HG02588 (cell line): ENCODE measurements around the gene RPS6KA2.

Source experiments
- ATAC-seq: cut with Tn5 transposase; IDR thresholded peaks from one replicate; pipeline ENCODE4 v1.9.1; 2021; ENCODE audit warnings: mild to moderate bottlenecking, moderate library complexity; ENCODE audit not compliant: unreplicated experiment

RPS6KA2 gene

DNA sequence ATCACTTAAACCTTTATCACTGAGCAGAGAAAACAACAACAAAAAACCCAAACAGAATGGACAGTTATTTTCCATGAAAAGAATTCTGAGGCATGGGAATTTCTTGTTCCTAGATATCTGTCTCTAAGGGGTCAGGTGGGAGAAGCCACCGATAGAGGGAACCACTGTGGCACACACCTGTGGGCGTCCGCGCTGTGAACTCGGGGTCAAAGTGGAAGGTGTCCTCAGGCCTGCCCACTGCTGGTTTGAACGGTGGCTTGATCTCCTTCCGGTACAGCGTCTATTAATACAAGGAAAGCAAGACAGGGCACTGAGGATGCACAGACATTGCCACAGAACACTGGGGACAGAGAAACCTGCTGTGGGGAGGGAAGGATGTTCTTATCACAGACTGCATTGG lies 167.8 kb downstream of the RPS6KA2 start:
- ATAC-seq: no peak

DNA sequence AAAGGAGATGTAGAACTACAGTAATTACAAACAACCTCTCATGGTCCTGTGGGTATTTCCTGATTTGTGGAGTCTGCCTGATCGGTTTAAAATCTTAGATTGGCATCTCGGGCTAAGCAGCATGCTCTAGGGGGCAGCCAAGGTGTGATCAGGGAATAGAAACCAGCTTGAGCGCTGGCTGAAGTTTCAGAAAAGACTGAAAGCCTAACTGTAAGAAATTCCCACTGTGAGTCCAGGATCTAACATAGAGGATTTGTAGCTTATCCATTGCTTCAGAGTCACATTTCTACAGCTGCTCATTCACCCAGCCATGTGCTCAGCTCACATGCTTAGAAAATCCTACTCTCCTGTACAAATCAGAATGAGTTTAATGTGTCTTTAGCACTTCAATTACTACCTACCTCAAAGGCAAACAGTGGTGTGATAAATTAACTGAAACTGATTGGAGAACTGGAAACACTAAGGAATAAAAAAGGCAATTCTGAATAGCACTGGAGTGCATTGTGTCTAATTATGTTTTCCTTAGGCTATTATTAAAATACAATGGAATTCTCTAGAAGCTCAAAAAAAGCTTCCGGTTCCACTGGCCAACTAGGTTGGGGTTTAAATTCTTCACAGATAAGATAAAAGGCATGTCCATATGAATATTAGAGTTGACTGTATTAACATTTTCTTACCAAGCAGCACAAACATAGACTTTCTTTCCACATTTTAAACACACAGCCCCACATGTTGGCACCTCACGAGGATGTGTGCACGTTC lies 170.5 kb downstream of the RPS6KA2 start:
- no peak for ATAC-seq

- ATAC-seq: no peak
Measured at GRCh38 chr6:166454692-166455515, 172.1 kb downstream of the RPS6KA2 start.

- ATAC-seq: no peak
Measured at GRCh38 chr6:166453651-166454050, 173.4 kb downstream of the RPS6KA2 start.

- no peak for ATAC-seq
Measured at GRCh38 chr6:166450167-166450873, 176.7 kb downstream of the RPS6KA2 start.

GRCh38 chr6:166449641-166450040 lies 177.4 kb downstream of the RPS6KA2 start:
- no peak for ATAC-seq

- no peak for ATAC-seq
Measured at GRCh38 chr6:166449036-166449435, 178.0 kb downstream of the RPS6KA2 start.

GRCh38 chr6:166448432-166448831 lies 178.6 kb downstream of the RPS6KA2 start:
- ATAC-seq: no peak

DNA sequence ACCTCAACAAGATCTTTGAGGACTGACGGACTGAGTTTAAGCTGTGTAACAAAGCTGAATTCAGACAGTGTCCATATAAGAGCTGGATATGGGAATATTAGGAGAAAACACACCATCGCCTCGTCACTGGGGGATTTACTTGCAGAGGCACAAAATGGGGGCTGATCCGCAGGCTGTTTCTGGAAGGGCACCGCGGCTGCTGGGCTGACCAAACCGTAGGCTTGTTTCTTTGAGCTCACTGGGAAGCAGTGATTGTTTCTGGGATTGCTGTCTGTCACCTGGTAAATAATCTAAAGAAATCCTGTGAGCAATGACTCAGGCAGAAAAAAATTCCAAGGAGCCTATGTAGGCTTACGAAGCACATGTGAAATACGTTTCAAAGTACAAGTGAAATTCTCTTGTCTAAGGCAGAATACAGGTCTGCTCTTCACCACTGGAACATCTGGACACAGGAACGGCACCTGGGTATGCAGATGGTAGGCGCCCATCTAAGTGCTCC lies 180.4 kb downstream of the RPS6KA2 start:
- ATAC-seq: no peak

- peak; percentile 90 for ATAC-seq
Measured at GRCh38 chr6:166446146-166446545, 180.9 kb downstream of the RPS6KA2 start.

GRCh38 chr6:166444446-166444845 lies 182.6 kb downstream of the RPS6KA2 start:
- ATAC-seq: no peak

- ATAC-seq: no peak
Measured at GRCh38 chr6:166443166-166443565, 183.9 kb downstream of the RPS6KA2 start.

DNA sequence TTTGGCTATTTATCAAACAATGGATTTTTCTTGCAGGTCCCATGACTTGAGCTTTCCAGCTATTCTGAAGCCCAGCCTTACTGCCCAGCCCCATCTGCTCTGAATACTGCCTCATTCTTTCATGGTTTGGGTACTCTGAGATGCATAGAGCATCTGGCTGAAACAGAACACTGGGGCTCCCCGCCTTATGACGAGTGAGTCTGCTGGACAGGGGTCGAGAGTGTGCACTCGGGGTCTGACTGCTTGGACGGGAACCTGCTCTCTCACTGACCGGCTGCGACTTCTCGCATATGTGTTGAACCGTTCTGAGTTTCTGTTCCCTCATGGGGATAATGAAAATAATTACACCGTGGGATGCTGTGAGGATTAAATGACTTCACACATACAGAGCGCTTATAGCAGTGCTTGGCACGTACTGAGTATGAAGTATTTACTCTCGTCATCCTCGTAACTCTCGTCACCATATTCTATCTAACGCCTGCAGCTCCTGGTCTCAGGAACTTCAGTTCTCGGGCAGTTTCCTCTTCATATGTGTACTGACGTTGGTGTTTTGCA lies 184.8 kb downstream of the RPS6KA2 start:
- no peak for ATAC-seq

GRCh38 chr6:166441325-166442078 lies 185.5 kb downstream of the RPS6KA2 start:
- no peak for ATAC-seq

DNA sequence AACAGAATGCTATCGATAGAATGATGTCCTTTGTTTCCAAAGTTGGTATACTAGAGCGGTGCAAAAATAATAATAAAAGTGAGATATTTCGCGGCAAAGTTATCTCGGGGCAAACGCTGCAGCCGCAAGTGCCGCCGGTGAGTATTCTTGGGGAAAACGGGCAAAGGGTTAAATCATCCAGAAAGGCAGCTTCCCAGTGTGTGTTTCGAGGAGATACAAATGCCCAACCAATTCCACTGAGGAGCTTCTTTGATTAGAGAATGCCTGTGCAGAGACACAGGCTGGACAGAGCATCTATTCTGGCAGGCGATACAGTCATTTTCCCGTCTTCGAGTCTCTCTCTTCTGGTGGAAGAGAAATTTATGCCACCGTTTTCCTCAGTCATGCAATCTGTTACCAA lies 186.3 kb downstream of the RPS6KA2 start:
- no peak for ATAC-seq

DNA sequence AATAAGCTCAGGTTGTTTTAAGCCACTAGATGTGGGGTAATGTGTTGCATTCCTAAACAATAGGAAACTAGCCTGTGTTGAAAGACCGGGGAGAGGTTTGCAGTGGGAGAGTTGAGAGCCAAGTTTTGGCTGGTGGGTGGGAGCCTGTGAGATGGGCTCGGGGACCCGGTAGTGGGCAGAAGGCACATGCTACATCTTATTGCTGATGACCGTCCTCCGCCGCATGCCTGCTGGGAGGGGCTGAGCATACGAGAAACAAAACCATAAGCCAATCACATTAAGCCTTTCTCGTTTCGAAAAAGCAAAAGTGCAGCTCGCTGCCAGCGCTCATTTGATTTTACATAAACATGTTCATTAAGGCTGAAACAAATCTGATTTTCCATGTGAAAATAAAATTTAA lies 186.9 kb downstream of the RPS6KA2 start:
- no peak for ATAC-seq

- no peak for ATAC-seq
Measured at GRCh38 chr6:166439366-166440091, 187.5 kb downstream of the RPS6KA2 start.

GRCh38 chr6:166438211-166438861 lies 188.7 kb downstream of the RPS6KA2 start:
- ATAC-seq: no peak

GRCh38 chr6:166437661-166438060 lies 189.4 kb downstream of the RPS6KA2 start:
- ATAC-seq: no peak
